Forelimb muscle (tissue), 1 donor: ENCODE data around the gene EPHA3. TPM values are rescaled to one million over a fixed set of nuclear protein-coding genes. Genes with fewer than 3 reads are reported as not detected.

Source experiments
- DNase-seq: peaks from one replicate; pipeline ENCODE4 v3.0.0-alpha.2; 2013; ENCODE audit warnings: low read depth
- polyA plus RNA-seq: library from polyadenylated mRNA; unstranded; fragments of 120-200 nt; gene quantifications from one replicate; pipeline ENCODE4 v1.2.1, GENCODE V29; 2013; ENCODE audit not compliant: insufficient read length

EPHA3 gene
- polyA plus RNA-seq, 1 donor = 13.8 TPM

GRCh38 chr3:89227634-89228033 lies 120.2 kb downstream of the EPHA3 start:
- no peak for DNase-seq

- DNase-seq = no peak
Observed at GRCh38 chr3:89232155-89232554, 124.7 kb downstream of the EPHA3 start.

- DNase-seq = no peak
Observed at GRCh38 chr3:89234620-89235019, 127.2 kb downstream of the EPHA3 start.

GRCh38 chr3:89238846-89239245 lies 131.4 kb downstream of the EPHA3 start:
- no peak for DNase-seq

- DNase-seq = no peak
Observed at GRCh38 chr3:89239774-89240173, 132.4 kb downstream of the EPHA3 start.

GRCh38 chr3:89245612-89246011 lies 138.2 kb downstream of the EPHA3 start:
- no peak for DNase-seq

GRCh38 chr3:89246326-89246725 lies 138.9 kb downstream of the EPHA3 start:
- DNase-seq = no peak

- DNase-seq = no peak
Observed at GRCh38 chr3:89250742-89251141, 143.3 kb downstream of the EPHA3 start.

GRCh38 chr3:89252016-89252415 lies 144.6 kb downstream of the EPHA3 start:
- peak; percentile 16 for DNase-seq

GRCh38 chr3:89252860-89253259 lies 145.4 kb downstream of the EPHA3 start:
- DNase-seq = no peak

- DNase-seq = no peak
Observed at GRCh38 chr3:89256395-89256794, 149.0 kb downstream of the EPHA3 start.

GRCh38 chr3:89256882-89257281 lies 149.5 kb downstream of the EPHA3 start:
- DNase-seq = no peak

- DNase-seq = no peak
Observed at GRCh38 chr3:89260721-89261120, 153.3 kb downstream of the EPHA3 start.

GRCh38 chr3:89261673-89262072 lies 154.3 kb downstream of the EPHA3 start:
- DNase-seq = no peak

- no peak for DNase-seq
Observed at GRCh38 chr3:89262309-89262929, 155.0 kb downstream of the EPHA3 start.

GRCh38 chr3:89264037-89264560 lies 156.7 kb downstream of the EPHA3 start:
- DNase-seq = no peak

GRCh38 chr3:89266074-89266473 lies 158.7 kb downstream of the EPHA3 start:
- no peak for DNase-seq

GRCh38 chr3:89268059-89268458 lies 160.6 kb downstream of the EPHA3 start:
- no peak for DNase-seq

- DNase-seq = no peak
Observed at GRCh38 chr3:89270201-89270600, 162.8 kb downstream of the EPHA3 start.

GRCh38 chr3:89275001-89275400 lies 167.6 kb downstream of the EPHA3 start:
- no peak for DNase-seq

- DNase-seq = no peak
Observed at GRCh38 chr3:89276116-89276515, 168.7 kb downstream of the EPHA3 start.

GRCh38 chr3:89278302-89279025 lies 171.0 kb downstream of the EPHA3 start:
- no peak for DNase-seq

GRCh38 chr3:89280301-89280700 lies 172.9 kb downstream of the EPHA3 start:
- DNase-seq = no peak
